ENCODE results near the gene HMOX1. TPM values are rescaled to one million over a fixed set of nuclear protein-coding genes. Genes with fewer than 3 reads are reported as not detected.

The HMOX1 gene
- 9.7 TPM for polyA plus RNA-seq (2012; ENCODE audit: missing spikeins)

DNA sequence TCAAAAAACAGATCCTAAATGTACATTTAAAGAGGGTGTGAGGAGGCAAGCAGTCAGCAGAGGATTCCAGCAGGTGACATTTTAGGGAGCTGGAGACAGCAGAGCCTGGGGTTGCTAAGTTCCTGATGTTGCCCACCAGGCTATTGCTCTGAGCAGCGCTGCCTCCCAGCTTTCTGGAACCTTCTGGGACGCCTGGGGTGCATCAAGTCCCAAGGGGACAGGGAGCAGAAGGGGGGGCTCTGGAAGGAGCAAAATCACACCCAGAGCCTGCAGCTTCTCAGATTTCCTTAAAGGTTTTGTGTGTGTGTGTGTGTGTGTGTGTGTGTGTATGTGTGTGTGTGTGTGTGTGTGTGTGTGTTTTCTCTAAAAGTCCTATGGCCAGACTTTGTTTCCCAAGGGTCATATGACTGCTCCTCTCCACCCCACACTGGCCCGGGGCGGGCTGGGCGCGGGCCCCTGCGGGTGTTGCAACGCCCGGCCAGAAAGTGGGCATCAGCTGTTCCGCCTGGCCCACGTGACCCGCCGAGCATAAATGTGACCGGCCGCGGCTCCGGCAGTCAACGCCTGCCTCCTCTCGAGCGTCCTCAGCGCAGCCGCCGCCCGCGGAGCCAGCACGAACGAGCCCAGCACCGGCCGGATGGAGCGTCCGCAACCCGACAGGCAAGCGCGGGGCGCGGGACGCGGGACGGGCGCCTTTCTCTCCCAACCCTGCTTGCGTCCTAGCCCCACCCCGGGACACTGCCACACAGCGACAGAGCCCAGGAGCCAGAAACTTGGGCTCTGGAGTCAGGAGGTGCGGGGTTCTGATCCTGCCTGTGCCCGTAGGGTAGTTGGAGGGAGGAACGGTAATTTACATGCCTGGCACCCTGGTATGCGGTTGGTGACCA is at the start of gene HMOX1:
HMOX1 (plus strand) TSS at position 560 of the 887 bp plus-strand sequence; CDS start at position 638, 78 bp downstream.
- DNase-seq (ENCODE audit: insufficient read length), result peak; percentile 86
- FAIRE-seq, result peak; percentile 93
- TF ChIP-seq TAF1 (IDR thresholded peaks at IDR 0.05; ENCODE audit: borderline replicate concordance, low read depth, low read length), result peak; percentile 73; the same call in 1 of the 2 replicates
- peak; percentile 66; the same call in 1 of the 2 replicates for TF ChIP-seq POLR2AphosphoS5 (IDR thresholded peaks at IDR 0.05; ENCODE audit: low read depth, low read length)
- TF ChIP-seq POLR2A (IDR thresholded peaks at IDR 0.05; ENCODE audit: low read depth, low read length), result peak; percentile 83; the same call in 1 of the 2 replicates

DNA sequence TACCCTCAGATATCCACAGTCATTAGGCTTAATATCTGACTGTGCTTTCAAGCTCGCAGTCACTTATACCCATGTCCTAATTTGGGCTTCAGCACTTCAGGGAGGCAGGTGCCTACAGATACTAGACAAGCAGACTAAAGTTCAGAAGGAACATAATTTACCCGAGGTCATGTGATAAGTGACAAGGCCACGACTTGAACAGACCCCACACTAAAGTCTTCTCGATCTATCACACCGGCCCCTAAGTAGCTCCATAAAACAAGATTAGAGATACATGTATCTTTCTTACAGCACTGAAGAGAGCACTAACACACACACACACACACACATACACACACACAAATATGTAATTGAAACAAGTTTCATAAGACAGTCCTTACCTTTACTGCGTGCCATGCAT is 48.6 kb upstream of the HMOX1 start:
- FAIRE-seq (no peak), DNase-seq (ENCODE audit: insufficient read length) (no peak)
- TF ChIP-seq TAF1 (IDR thresholded peaks at IDR 0.05; ENCODE audit: borderline replicate concordance, low read depth, low read length) (no peak), POLR2A (IDR thresholded peaks at IDR 0.05; ENCODE audit: low read depth, low read length) (no peak), POLR2AphosphoS5 (IDR thresholded peaks at IDR 0.05; ENCODE audit: low read depth, low read length) (no peak)

GRCh38 chr22:35333220-35333619 is 47.7 kb upstream of the HMOX1 start:
- DNase-seq (ENCODE audit: insufficient read length) (no peak), FAIRE-seq (no peak)
- no peak for TF ChIP-seq TAF1 (IDR thresholded peaks at IDR 0.05; ENCODE audit: borderline replicate concordance, low read depth, low read length)
- no peak for TF ChIP-seq POLR2AphosphoS5 (IDR thresholded peaks at IDR 0.05; ENCODE audit: low read depth, low read length)

DNA sequence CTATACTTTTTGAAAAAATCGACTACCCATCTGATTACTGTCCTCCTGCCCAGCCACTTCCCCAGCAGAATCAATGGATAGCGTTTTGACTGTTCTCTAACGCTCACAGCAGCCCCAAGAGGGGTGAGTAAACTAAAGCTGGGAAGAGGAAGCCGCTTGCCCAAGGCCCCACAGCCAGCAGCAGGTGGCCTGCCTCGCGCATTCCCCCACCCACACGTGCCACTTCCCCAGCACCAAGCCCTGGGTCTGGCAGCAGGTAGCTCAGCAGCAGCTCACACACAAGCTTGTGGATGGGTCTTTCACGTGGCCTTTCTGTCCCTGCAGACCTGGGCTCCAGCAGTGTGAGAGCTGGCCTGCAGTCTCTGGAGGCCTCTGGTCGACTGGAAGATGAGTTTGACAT is 46.9 kb upstream of the HMOX1 start:
- DNase-seq (ENCODE audit: insufficient read length), result no peak
- no peak for FAIRE-seq
- TF ChIP-seq POLR2A (IDR thresholded peaks at IDR 0.05; ENCODE audit: low read depth, low read length) (no peak), TAF1 (IDR thresholded peaks at IDR 0.05; ENCODE audit: borderline replicate concordance, low read depth, low read length) (no peak), POLR2AphosphoS5 (IDR thresholded peaks at IDR 0.05; ENCODE audit: low read depth, low read length) (no peak)

DNA sequence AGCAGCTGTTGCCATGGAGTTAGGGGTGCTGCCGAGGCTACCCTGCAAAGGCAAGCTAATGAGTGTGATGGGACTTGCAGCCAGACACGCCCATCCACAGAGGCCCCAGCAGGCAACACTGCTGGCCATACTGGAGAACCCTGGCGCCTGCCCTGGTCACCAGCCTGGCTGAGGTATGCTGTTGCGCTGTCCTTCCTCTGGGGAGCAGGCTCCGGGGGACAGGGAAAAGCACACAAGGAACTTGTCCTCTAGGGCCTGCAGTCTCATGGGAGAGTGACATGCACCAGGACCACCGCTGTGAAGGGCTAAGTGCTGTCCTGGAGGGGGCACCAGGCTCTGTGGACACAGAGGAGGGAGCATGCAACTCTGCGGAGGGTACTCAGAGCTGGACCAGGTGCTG is 45.4 kb upstream of the HMOX1 start:
- no peak for TF ChIP-seq TAF1 (IDR thresholded peaks at IDR 0.05; ENCODE audit: borderline replicate concordance, low read depth, low read length)
- no peak for TF ChIP-seq POLR2AphosphoS5 (IDR thresholded peaks at IDR 0.05; ENCODE audit: low read depth, low read length)
- no peak for TF ChIP-seq POLR2A (IDR thresholded peaks at IDR 0.05; ENCODE audit: low read depth, low read length)
- FAIRE-seq, result no peak
- no peak for DNase-seq (ENCODE audit: insufficient read length)

GRCh38 chr22:35335936-35336781 is 44.7 kb upstream of the HMOX1 start:
- DNase-seq (ENCODE audit: insufficient read length) (no peak), FAIRE-seq (no peak)
- no peak for TF ChIP-seq POLR2A (IDR thresholded peaks at IDR 0.05; ENCODE audit: low read depth, low read length)
- TF ChIP-seq TAF1 (IDR thresholded peaks at IDR 0.05; ENCODE audit: borderline replicate concordance, low read depth, low read length), result no peak
- TF ChIP-seq POLR2AphosphoS5 (IDR thresholded peaks at IDR 0.05; ENCODE audit: low read depth, low read length), result no peak

GRCh38 chr22:35337932-35338331 is 43.0 kb upstream of the HMOX1 start:
- DNase-seq (ENCODE audit: insufficient read length) (no peak), FAIRE-seq (no peak)
- TF ChIP-seq TAF1 (IDR thresholded peaks at IDR 0.05; ENCODE audit: borderline replicate concordance, low read depth, low read length), result no peak
- TF ChIP-seq POLR2AphosphoS5 (IDR thresholded peaks at IDR 0.05; ENCODE audit: low read depth, low read length), result no peak
- no peak for TF ChIP-seq POLR2A (IDR thresholded peaks at IDR 0.05; ENCODE audit: low read depth, low read length)

- FAIRE-seq, result no peak
- DNase-seq (ENCODE audit: insufficient read length), result no peak
- TF ChIP-seq TAF1 (IDR thresholded peaks at IDR 0.05; ENCODE audit: borderline replicate concordance, low read depth, low read length) (no peak), POLR2A (IDR thresholded peaks at IDR 0.05; ENCODE audit: low read depth, low read length) (no peak), POLR2AphosphoS5 (IDR thresholded peaks at IDR 0.05; ENCODE audit: low read depth, low read length) (no peak)
These were observed 39.6 kb upstream of the HMOX1 start for GRCh38 chr22:35341090-35341874.

GRCh38 chr22:35342390-35342789 is 38.5 kb upstream of the HMOX1 start:
- DNase-seq (ENCODE audit: insufficient read length) (no peak), FAIRE-seq (no peak)
- TF ChIP-seq POLR2AphosphoS5 (IDR thresholded peaks at IDR 0.05; ENCODE audit: low read depth, low read length) (no peak), TAF1 (IDR thresholded peaks at IDR 0.05; ENCODE audit: borderline replicate concordance, low read depth, low read length) (no peak), POLR2A (IDR thresholded peaks at IDR 0.05; ENCODE audit: low read depth, low read length) (no peak)

- FAIRE-seq, result no peak
- TF ChIP-seq POLR2A (IDR thresholded peaks at IDR 0.05; ENCODE audit: low read depth, low read length) (no peak), POLR2AphosphoS5 (IDR thresholded peaks at IDR 0.05; ENCODE audit: low read depth, low read length) (no peak), TAF1 (IDR thresholded peaks at IDR 0.05; ENCODE audit: borderline replicate concordance, low read depth, low read length) (no peak)
These were observed 37.0 kb upstream of the HMOX1 start for GRCh38 chr22:35343664-35344550.

More at GRCh38 chr22:35343664-35344550, 37.0 kb upstream of the HMOX1 start:
- DNase-seq (ENCODE audit: insufficient read length), result no peak
